Mucosa of rectum (tissue), 2 donors: Measurements from ENCODE around the gene ATP2B2.

Experiments used
- H3K27ac ChIP-seq, 2 donors: one replicate each; pipeline ENCODE4 v1.7.0; 2013; ENCODE audit warnings: inconsistent platforms in 2 of 2, low read depth in 2 of 2, low read length in 2 of 2
- H3K27me3 ChIP-seq, 2 donors: one replicate each; pipeline ENCODE4 v1.7.0; 2013; ENCODE audit warnings: low read length in 2 of 2; ENCODE audit not compliant: control insufficient read depth in 2 of 2, insufficient read depth in 2 of 2
- H3K36me3 ChIP-seq, 2 donors: one replicate each; pipeline ENCODE4 v1.7.0; 2013; ENCODE audit warnings: low read length in 2 of 2; ENCODE audit not compliant: control insufficient read depth in 2 of 2, insufficient read depth in 2 of 2
- H3K4me1 ChIP-seq, 2 donors: one replicate each; pipeline ENCODE4 v1.7.0; 2013; ENCODE audit warnings: low read length in 2 of 2, mild to moderate bottlenecking in 1 of 2; ENCODE audit not compliant: control insufficient read depth in 2 of 2, insufficient read depth in 2 of 2
- H3K4me3 ChIP-seq, 2 donors: one replicate each; pipeline ENCODE4 v1.7.0; 2013; ENCODE audit warnings: low read length in 2 of 2
- H3K9ac ChIP-seq, 2 donors: one replicate each; pipeline ENCODE4 v1.7.0; 2013; ENCODE audit warnings: low read length in 2 of 2, low read depth in 1 of 2, mild to moderate bottlenecking in 1 of 2
- H3K9me3 ChIP-seq, 2 donors: one replicate each; pipeline ENCODE4 v1.7.0; 2013; ENCODE audit warnings: low read length in 2 of 2; ENCODE audit not compliant: control insufficient read depth in 2 of 2
- donor health status: healthy.
- donor health status: Normal muscosa, but diverticular disease.

Gene ATP2B2

DNA sequence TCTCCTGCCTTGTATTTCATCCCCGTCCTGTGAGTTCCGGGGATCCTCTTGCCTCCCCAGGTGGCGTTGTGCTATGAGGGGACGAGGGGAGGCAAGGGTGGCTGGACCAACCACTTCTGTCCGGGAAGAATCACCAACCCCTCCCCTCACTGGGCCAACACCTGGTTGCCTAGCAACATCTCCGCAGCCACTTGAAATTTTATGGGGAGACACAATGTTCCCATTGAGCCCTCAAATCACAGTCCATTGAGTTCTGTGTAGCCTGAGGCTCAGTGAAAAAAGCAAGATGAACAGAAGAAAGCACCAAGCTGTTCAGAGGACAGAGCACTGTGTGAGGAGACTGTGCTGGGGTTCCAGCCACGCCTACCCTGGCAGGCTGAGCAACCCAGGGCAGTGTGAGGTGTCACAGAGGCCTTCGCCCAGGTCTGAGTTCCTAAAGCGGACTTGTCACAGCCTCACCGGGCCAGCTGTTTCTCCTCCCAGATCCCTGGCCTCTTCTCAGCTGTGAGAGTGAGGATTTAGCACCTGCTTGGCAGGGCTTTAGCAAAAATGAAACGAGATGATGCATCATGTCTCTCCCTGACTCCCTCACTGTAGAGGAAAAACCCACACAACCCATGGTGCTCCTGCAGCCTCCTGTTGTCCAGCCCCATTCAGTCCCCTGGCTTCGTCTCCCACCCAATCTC is 76.8 kb downstream of the ATP2B2 start:
- H3K9me3 ChIP-seq = no peaks in the 10 kb centered on the region
- H3K9ac ChIP-seq = no peak overlapping the region
- H3K4me1 ChIP-seq = no peaks in the 10 kb centered on the region
- no peak overlapping the region for H3K4me3 ChIP-seq
- no peaks in the 10 kb centered on the region for H3K36me3 ChIP-seq
- H3K27ac ChIP-seq = no peak overlapping the region
- no peaks in the 10 kb centered on the region for H3K27me3 ChIP-seq

DNA sequence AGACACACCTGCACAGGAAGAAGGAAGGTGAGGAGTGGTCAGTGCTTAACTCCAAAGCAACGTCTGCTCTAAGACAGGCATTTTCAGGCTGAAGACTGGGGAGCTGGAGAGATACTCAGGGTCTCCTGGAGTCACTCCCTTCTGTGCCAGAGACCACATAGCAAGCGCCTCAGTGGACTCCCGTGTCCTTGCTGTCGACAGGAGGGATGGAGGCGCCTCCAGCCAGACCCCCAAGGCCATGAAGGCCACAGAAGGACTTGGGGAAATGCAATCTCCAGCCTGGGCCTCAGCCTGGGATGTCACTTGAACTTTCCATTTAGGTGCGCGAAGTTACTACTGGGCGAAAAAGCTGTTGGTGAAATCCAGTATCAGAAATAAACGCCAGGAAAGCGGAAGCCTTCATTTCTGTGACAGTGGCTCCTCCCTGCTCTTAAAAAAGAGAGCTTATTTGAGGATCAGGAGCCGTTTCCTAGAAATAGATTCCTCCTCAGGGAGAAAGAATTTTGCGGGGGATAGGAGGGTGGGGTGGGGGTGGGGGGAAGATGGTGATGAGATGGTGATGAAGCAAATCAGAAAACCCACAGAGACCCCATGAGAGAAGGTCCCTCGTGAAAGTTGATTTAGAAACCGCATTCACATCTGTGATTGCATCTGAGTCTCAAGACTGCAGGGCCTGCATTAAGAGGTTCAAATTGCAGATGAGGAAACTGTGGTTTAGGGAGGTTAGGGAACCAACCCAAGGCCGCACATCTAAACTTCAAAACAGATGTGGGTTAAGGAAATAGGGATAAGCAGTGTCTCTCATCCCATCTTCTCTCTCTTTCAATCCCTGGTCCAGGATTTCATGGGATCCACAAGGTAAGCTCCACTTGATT is 78.8 kb downstream of the ATP2B2 start:
- no peaks in the 10 kb centered on the region for H3K27me3 ChIP-seq
- no peak overlapping the region for H3K9ac ChIP-seq
- H3K4me1 ChIP-seq = no peaks in the 10 kb centered on the region
- H3K27ac ChIP-seq = no peak overlapping the region
- no peaks in the 10 kb centered on the region for H3K9me3 ChIP-seq
- no peak overlapping the region for H3K4me3 ChIP-seq
- no peaks in the 10 kb centered on the region for H3K36me3 ChIP-seq

DNA sequence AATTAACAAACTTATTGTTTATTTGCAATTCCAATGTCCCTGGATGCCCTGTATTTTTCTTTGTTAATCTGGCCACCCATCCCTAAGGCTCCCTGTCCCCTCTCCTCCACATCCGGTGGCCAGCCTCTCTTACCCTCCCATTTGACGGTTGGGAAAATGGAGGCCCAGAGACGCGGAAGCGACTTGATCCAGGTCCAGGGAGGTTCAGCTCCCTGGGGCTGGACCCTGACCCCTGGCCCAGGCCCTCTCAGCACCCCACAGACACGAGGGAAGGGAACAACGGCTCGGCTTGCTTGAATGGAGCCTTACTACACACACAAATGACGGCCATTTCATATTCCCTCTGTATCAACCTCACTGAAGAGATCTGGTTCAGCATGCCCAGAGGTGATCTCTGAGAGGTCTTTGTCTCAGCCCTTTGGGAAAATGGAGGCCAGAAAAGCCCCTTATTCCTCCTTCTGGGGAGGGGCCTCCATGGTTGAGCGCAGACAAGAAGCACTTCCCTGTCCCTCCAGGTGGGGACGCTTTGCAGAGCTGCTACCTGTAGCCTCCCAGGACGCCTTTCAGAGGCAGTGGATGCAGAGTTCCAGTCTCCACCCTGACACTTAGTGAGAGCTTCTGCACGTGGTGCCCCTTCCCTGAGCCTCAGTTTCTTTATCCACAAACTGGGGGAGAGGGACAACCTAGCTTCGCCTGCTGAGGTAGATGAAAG is 82.1 kb downstream of the ATP2B2 start:
- no peaks in the 10 kb centered on the region for H3K9me3 ChIP-seq
- no peak overlapping the region for H3K9ac ChIP-seq
- no peak overlapping the region for H3K27ac ChIP-seq
- H3K27me3 ChIP-seq = no peaks in the 10 kb centered on the region
- H3K4me1 ChIP-seq = no peaks in the 10 kb centered on the region
- no peaks in the 10 kb centered on the region for H3K36me3 ChIP-seq
- no peak overlapping the region for H3K4me3 ChIP-seq

DNA sequence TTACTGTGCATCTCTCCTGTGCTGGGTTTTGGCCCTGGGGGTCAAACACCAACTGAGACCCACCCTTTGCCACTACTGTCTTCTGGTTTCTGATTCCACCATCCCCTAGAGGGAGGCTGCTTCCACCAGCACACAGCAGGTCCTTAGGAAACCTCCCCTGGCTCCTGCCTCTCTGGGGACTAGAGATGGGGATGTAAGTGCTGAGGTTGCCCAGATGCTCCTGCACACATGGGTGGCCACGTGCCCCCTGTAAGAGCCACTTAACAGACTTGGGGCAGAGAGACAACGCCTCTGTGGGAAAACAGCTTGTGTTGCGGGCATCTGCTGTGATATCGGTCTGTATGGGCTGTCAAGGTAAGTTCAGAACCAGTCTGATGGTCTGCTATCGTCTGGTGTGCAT is 83.4 kb downstream of the ATP2B2 start:
- no peaks in the 10 kb centered on the region for H3K27me3 ChIP-seq
- H3K36me3 ChIP-seq = no peaks in the 10 kb centered on the region
- no peaks in the 10 kb centered on the region for H3K4me1 ChIP-seq
- H3K9ac ChIP-seq = no peak overlapping the region
- no peak overlapping the region for H3K4me3 ChIP-seq
- H3K27ac ChIP-seq = no peak overlapping the region
- H3K9me3 ChIP-seq = no peaks in the 10 kb centered on the region

DNA sequence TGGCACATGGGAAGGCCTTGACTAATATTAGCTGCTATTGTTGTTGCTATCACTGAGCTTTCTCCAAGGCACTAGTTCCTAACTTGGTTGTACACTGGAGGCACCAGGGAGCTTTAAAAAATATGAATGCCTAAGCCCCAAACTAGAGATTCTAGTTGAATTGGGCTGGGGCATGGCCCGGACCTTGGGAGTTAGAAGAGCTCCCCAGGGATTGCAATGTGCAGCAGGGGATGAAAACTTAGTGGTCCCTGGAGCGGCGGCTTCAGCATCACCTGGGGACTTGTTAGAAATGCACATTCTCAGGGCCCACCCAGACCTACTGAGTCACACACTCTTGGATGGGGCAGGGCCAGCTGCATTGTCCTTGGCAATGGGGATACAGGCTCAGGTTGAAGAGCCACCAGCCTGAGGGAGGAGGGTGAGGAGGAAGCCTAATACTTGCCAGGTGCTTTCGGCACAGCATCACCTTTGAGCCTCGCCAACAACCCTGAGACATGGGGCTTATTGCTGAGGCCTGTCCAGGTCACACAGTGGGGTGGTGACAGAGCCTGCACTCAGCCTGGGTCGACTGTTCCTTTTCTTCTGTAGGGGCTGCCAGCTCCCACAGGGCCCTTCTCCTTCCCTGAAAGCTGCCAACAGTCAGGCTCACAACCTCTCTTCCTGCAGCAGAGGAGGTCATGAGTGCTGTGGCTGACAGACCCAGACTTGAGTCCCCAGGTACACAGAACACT is 84.5 kb downstream of the ATP2B2 start:
- H3K4me1 ChIP-seq = no peaks in the 10 kb centered on the region
- no peak overlapping the region for H3K27ac ChIP-seq
- no peak overlapping the region for H3K9ac ChIP-seq
- no peaks in the 10 kb centered on the region for H3K27me3 ChIP-seq
- no peak overlapping the region for H3K4me3 ChIP-seq
- H3K36me3 ChIP-seq = no peaks in the 10 kb centered on the region
- H3K9me3 ChIP-seq = no peaks in the 10 kb centered on the region

DNA sequence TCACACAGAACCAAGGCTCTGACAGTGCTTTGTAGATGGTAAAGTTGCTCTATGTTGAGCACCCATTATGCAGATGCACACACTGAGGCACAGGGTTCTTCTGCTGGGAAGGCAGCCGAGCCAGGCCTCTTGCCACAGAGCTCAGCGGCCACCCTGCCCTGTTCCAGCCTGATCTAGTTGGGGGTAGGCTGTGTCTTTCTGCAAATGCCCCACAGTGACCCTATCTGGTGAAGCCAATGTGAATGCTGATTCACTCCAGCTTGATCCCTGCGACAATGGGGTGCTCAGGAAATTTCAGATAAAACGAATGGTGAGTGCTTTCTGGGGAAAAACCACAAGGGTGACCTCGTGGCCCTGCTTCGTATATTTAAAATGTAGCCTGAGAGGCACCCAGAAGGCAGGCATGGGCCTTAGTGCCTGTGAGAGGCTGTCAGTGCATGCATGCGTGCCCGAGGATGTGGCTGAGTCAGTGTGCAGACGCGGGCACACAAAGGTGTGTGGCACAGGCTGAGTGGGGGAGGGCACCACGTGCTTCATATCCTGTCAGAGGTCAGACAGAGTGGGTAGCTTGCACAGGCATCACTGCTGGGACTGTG is 85.7 kb downstream of the ATP2B2 start:
- Histone ChIP-seq H3K4me3 (no peak overlapping the region), H3K9me3 (no peaks in the 10 kb centered on the region), H3K9ac (no peak overlapping the region), H3K27me3 (no peaks in the 10 kb centered on the region), H3K4me1 (no peaks in the 10 kb centered on the region), H3K36me3 (no peaks in the 10 kb centered on the region), H3K27ac (no peak overlapping the region)

DNA sequence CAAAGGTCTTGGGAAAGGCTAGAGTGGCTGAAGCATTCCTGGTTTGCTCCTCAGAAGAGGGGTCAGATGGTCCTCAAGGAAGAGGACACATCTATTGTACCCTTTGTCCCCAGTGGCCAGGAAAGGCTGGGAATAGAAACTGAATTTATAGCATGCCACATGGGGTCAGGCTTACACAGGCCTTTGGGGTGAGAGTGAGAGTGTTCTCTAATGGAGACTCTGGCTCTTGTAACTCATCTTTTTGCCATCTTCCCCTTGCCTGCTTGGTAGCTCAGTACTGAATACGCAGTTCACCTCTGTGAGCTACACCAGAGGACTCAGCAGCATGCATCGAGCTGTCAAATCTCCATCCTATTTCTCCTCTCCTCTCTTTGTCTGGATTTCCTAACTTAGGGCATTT is 87.5 kb downstream of the ATP2B2 start:
- no peak overlapping the region for H3K4me3 ChIP-seq
- H3K9me3 ChIP-seq = no peaks in the 10 kb centered on the region
- H3K27ac ChIP-seq = no peak overlapping the region
- H3K36me3 ChIP-seq = no peaks in the 10 kb centered on the region
- H3K27me3 ChIP-seq = no peaks in the 10 kb centered on the region
- no peak overlapping the region for H3K9ac ChIP-seq
- no peaks in the 10 kb centered on the region for H3K4me1 ChIP-seq

DNA sequence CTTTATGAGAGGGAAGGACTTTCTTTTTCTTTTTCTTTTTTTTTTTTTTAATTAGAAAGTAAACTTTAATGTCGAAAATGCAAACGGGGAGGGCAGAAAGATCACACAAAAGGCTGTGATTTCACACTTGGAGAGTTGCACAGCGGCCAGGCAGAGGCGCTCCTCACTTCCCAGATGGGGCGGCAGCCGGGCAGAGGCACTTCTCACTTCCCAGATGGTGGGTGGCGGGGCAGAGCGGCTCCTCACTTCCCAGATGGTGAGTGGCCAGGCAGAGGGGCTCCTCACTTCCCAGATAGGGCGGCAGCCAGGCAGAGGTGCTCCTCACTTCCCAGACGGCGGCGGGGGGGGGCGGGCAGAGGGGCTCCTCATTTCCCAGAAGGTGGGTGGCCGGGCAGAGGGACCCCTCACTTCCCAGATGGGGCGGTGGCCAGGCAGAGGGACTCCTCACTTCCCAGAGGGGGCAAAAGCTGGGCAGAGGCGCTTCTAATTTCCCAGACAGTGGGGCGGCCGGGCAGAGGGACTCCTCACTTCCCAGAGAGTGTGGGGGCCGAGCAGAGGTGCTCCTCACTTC is 88.6 kb downstream of the ATP2B2 start:
- Histone ChIP-seq H3K9me3 (no peaks in the 10 kb centered on the region), H3K36me3 (no peaks in the 10 kb centered on the region), H3K27ac (no peak overlapping the region), H3K4me3 (no peak overlapping the region), H3K9ac (no peak overlapping the region), H3K4me1 (no peaks in the 10 kb centered on the region), H3K27me3 (no peaks in the 10 kb centered on the region)

DNA sequence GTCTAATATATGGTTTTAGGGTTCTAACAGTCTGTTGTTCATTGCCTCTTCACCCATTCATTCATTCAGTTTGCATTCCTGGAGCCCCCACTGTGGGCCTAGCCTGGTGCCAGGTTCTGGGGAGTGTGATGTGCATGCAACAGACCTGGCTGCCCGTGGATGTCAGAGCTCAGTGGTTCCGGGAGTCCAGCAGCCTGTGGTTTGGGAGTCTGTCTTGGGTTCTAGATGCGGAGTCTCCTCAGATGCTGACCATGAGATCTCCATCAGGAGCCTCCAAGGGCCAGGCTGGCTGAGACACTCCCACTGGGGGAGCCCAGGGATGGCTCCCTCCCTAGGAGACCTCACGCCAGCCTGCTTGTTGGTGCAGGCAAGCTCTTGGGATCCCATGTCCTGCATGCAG is 92.3 kb downstream of the ATP2B2 start:
- Histone ChIP-seq H3K4me1 (no peaks in the 10 kb centered on the region), H3K27me3 (no peaks in the 10 kb centered on the region), H3K9ac (no peak overlapping the region), H3K36me3 (no peaks in the 10 kb centered on the region), H3K9me3 (no peaks in the 10 kb centered on the region), H3K4me3 (no peak overlapping the region), H3K27ac (no peak overlapping the region)
